HG03159 (cell line): ENCODE results near the gene SH3GLB1.
"Not testable (repeated sequence)": the region's sequence is repeated elsewhere in the genome, so short reads cannot be mapped to it uniquely, and the experiment has no call there.

Experiments
- ATAC-seq: cut with Tn5 transposase; IDR thresholded peaks from one replicate; pipeline ENCODE4 v1.9.1; 2021; ENCODE audit warnings: mild to moderate bottlenecking, moderate library complexity; ENCODE audit not compliant: unreplicated experiment

SH3GLB1 gene

GRCh38 chr1:86704458-86704971 lies at the start of gene SH3GLB1:
Gene SH3GLB1 (plus strand): TSS chr1:86704576. CDS start chr1:86704900, 324 bp downstream.
- ATAC-seq: peak; percentile 90

- ATAC-seq: not testable (repeated sequence)
These were observed 46.0 kb upstream of the SH3GLB1 start for GRCh38 chr1:86658381-86658780.

GRCh38 chr1:86666368-86666767 lies 38.0 kb upstream of the SH3GLB1 start:
- no peak for ATAC-seq

- ATAC-seq: no peak
These were observed 16.8 kb upstream of the SH3GLB1 start for GRCh38 chr1:86687595-86687994.

GRCh38 chr1:86692641-86693040 lies 11.7 kb upstream of the SH3GLB1 start:
- ATAC-seq: no peak

GRCh38 chr1:86695400-86695799 lies 9.0 kb upstream of the SH3GLB1 start:
- no peak for ATAC-seq

- ATAC-seq: no peak
These were observed 7.9 kb upstream of the SH3GLB1 start for GRCh38 chr1:86696522-86696921.

- ATAC-seq: no peak
These were observed 5.2 kb upstream of the SH3GLB1 start for GRCh38 chr1:86699186-86699585.

GRCh38 chr1:86701731-86702130 lies 2.6 kb upstream of the SH3GLB1 start:
- ATAC-seq: no peak

- not testable (repeated sequence) for ATAC-seq
These were observed 1.4 kb upstream of the SH3GLB1 start for GRCh38 chr1:86702954-86703494.

GRCh38 chr1:86703696-86704457 lies 499 bp upstream of the SH3GLB1 start:
- ATAC-seq: peak; percentile 38

GRCh38 chr1:86704972-86705664 lies 742 bp downstream of the SH3GLB1 start:
- peak; percentile 24 for ATAC-seq

GRCh38 chr1:86705665-86705985 lies 1.2 kb downstream of the SH3GLB1 start:
- no peak for ATAC-seq

GRCh38 chr1:86706018-86706635 lies 1.8 kb downstream of the SH3GLB1 start:
- ATAC-seq: no peak

- ATAC-seq: no peak
These were observed 4.5 kb downstream of the SH3GLB1 start for GRCh38 chr1:86708920-86709319.

GRCh38 chr1:86712088-86712860 lies 7.9 kb downstream of the SH3GLB1 start:
- no peak for ATAC-seq

GRCh38 chr1:86713477-86713876 lies 9.1 kb downstream of the SH3GLB1 start:
- ATAC-seq: no peak

- no peak for ATAC-seq
These were observed 9.8 kb downstream of the SH3GLB1 start for GRCh38 chr1:86714159-86714558.

GRCh38 chr1:86714561-86715244 lies 10.3 kb downstream of the SH3GLB1 start:
- no peak for ATAC-seq

GRCh38 chr1:86718786-86719185 lies 14.4 kb downstream of the SH3GLB1 start:
- ATAC-seq: no peak
